ENCODE results near the gene CTDSP2.
"Not testable (repeated sequence)": the region's sequence is repeated elsewhere in the genome, so short reads cannot be mapped to it uniquely, and the experiment has no call there.

DNA sequence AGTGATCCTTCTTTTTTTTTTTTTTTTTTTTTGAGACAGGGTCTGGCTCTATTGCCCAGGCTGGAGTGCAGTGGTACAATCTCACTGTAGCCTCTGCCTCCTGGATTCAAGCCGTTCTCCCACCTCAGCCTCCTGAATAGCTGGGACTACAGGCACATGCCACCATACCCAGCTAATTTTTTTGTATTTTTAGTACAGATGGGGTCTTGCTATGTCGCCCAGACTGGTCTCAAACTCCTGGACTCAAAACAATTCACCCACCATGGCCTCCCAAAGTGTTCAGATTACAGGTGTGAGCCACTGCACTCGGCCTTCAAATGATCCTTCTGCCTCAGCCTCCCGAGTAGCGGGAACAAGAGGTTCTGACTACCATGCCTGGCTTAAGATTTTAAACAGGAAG lies 14.4 kb upstream of the CTDSP2 start:
- TF ChIP-seq ZNF274 (IDR thresholded peaks at IDR 0.05; ENCODE audit: low read depth, low read length); YY1 (IDR thresholded peaks at IDR 0.05; ENCODE audit: insufficient read depth, insufficient read length): not testable (repeated sequence)

All from NT2/D1 (cell line).